ENCODE measurements around the gene PPFIA1.

PPFIA1 gene

DNA sequence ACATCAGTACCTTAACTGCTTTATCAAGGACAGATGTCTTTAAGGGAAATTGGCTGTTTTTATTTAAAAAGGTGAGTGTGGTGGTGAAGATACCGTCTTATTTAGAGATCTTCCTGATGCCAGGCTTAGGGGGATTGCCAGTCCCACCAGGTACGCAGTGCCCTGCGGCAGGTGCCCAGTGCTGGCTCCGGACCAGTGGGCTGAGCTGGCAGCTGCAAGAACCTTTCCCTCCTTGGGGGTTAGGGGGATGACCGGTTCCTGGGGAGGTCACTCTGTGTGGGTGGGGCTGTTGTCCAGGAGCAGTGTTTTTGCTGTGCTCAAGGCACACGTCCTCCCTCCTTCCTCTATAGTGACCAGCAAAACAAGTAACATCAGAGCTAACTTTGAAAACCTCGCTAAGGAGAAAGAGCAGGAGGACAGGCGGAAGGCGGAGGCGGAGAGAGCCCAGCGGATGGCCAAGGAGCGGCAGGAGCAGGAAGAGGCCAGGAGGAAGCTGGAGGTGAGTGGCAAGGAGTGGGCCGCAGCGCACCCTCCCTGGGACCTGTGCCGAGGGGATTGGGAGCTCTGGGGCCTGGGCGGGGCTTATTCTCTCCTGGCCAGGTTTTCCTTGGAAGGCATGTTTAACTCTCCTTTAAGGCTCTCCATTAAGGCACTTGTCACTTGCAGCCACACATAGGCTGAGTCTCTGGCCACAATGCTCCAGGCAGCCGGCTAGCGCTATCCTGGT lies 158.4 kb downstream of the PPFIA1 start:
- in situ Hi-C loops (cut with HindIII; ENCODE audit: low sequenced_read_pairs), result no loop called here

DNA sequence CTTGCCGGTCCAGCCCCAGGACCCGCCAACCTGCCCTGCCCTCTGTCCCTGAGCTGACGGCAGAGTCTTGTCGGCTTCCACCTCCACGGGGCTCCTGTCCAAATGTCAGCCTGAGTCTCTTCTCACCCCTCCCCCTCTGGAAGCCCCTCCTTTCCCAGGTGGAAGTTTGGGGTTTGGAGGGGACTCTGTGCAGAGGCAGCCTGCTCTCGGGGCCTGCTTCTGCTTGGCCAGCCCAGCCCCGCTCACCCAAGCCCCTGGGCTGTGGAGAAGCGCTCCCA lies 158.9 kb downstream of the PPFIA1 start:
- in situ Hi-C loops (cut with HindIII; ENCODE audit: low sequenced_read_pairs), result no loop called here

DNA sequence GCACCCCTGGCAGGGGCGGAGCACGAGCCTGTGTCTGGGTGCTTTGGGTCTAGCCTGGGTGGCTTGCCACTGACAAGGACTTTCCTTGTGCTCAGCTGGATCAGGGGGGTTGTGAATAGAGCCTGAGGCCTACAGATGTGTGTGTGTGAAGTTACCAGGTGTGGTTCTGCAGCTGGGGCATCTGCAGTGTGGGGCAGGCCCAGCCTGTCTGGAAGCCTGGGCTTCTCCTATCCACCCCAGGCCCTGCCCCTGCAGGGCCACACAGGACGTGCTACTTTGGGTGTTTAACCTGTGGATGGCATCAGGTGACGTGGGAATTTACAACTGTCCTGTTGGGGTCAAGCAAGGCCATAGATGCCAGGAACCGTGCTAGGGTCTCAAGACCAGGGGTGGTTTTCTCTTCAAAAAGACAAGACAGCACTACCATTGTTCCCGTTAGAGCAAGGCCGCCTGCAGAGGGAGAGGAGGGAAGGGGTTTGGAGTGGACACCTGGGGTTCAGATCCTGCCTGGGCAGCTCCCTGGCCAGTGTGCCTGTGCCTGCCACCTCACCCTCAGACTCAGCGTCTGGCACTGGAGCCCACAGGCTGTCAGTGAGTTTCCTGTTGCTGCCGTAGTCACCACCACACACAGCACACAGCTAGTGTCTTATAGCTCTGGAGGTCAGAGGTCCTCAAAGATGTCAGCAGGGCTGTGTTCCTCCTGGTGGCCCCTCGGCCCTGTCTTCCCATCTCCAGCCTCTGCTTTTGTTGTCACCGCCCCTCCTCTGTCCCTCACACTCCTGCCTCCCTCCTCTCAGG lies 159.4 kb downstream of the PPFIA1 start:
- in situ Hi-C loops (cut with HindIII; ENCODE audit: low sequenced_read_pairs), result no loop called here

DNA sequence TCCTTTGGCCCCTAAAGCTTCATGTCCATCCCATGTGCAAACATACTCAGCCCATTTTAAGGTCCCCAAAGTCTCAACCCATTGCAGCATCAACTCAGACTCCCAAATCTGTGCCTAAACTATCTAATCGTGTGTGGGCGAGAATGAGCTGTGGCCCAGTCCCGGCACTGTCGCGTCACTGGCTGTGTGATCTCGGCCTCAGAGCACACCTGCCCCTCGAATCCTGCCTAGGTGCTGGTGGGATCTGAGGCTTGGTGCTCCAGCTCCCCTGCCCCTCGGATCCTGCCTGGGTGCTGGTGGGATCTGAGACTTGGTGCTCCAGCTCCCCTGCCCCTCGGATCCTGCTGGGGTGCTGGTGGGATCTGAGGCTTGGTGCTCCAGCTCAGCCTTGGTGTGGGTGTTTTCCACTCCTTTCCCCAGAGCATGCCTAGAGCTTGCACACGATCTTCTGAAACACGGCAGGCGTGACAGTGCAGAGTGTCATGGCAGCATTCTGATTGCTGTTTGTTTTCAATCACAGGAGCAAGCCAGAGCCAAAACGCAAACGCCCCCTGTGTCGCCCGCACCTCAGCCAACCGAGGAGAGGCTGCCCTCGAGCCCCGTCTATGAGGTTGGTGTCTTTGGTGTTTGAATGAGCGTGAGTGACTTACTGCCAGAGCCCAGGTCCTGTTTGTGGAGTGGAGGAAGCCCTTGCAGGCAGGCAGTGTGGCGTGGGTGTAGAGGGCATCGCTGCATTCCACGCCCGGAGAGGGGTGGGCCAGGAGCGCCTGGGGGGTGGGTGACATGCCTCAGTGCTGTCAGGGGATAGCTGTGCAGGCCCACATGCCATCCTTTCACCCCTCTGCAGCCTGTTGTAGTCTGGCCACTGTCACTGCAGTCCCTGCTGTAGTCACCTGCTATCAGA lies 160.4 kb downstream of the PPFIA1 start:
- in situ Hi-C loops (cut with HindIII; ENCODE audit: low sequenced_read_pairs), result no loop called here

DNA sequence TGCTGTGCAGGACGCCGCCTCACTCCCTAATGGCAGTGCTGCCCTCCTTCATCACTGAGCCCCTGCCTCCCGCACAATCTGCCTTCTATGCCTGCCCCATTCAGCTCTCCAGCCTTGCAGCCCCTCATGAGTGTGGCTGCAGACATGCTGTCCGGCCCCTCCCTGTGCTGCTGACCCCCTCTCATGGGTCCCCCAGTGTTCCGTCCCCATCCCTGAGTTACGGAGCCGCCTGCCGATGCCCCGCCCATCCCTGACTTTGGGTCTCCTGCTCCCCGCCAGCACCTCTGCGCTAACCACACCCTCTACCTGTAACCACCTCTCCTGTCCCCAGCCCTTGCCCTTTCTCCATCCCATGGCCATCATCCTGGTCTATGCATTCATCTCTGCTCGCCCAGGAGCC lies 161.1 kb downstream of the PPFIA1 start:
- in situ Hi-C loops (cut with HindIII; ENCODE audit: low sequenced_read_pairs), result no loop called here

DNA sequence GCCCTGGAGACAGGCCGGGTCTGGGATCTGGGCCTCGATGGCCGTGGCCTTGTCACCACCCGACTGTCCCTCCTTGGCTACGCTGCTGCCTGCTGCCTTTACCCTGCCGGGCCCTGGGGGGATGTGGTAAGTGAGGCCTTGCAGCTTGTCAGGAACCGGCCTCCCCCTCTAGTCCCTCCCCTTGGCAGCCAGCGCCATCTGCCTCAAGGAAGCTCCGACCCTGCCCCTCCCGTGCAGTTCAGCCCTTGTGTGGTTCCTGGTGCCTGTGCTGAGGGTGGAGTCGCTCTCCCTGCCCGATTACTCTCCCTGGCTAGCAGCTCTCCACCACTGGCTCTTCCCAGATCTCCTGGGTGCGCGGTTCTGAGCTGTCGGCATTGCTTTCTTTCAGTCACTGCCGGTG lies 161.6 kb downstream of the PPFIA1 start:
- in situ Hi-C loops (cut with HindIII; ENCODE audit: low sequenced_read_pairs), result no loop called here

DNA sequence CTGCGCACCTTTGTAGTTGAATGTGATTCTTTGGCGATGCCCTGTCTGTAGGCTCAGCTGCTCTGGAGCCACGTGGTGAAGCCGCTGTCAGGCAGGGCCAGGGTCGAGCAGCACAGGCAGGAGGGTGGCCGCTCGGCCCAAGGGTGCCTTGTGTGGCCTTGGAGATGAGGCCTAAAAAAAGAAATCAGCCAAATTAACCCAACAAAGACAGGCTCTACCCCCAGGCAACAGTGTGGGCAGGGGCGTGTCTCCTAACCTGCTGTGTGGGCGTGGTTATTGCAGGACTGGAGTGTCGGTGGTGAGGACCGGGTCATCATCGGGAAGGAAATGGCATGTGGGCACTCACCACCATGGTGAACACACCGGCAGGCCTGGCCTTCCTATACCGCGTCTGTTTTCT lies 162.1 kb downstream of the PPFIA1 start:
- in situ Hi-C loops (cut with HindIII; ENCODE audit: low sequenced_read_pairs), result no loop called here

DNA sequence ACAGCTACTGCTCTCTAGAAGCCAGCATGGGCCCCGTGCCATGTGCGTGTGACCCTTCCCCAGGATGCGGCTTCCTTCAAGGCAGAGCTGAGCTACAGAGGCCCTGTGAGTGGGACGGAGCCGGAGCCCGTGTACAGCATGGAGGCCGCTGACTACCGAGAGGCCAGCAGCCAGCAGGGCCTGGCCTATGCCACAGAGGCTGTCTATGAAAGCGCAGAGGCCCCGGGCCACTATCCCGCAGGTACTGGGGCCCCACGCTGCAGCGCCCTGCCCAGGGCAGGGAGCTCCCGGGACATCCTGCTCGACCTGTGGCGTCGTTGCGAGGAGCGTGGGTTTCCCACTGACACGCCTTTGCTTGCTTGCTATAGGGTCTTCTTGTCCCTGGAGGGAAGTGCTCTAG lies 162.5 kb downstream of the PPFIA1 start:
- in situ Hi-C loops (cut with HindIII; ENCODE audit: low sequenced_read_pairs), result no loop called here

DNA sequence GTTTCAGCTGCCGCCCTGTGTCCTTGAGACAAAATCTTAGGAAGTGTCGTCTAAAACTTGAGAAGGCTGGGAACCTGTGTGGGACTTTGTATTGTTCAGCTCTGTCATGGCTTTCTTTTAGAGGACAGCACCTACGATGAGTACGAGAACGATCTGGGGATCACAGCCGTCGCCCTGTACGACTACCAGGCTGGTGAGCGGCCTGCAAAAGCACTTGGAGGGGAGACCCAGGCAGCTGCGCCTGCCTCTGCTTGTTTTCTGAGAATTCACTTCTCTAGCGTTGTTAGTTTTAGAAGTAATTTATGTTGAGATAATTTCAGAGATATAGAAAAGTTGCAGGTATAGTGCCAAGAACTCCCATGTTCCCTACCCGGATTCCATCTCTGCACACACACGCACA lies 163.0 kb downstream of the PPFIA1 start:
- in situ Hi-C loops (cut with HindIII; ENCODE audit: low sequenced_read_pairs), result no loop called here
